ENCODE measurements around the gene NBPF6.
"Not testable (repeated sequence)": the region's sequence is repeated elsewhere in the genome, so short reads cannot be mapped to it uniquely, and the experiment has no call there.

NBPF6 gene

DNA sequence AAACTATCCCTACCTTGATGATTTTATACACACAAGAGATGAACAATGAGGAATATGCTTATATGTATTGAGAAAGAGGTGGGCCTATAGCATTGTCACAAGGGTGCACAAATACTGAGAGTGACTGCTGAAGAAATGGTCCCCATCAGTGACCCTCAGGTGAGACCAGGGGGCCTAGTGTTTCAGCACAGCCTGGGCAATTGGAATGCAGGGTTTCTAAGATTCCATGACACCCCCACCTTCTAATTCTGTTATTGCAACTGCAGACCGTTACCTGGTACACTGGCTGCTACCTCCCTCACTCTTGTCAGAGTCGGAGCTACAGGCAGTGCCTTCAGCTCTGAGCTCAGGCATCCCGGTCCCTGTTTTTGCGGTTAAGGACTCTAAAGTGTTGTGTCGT, at the start of gene NBPF6:
TSS of gene NBPF6 (plus strand) at position 301 of the 400 bp plus-strand sequence. CDS start 259 bp downstream, outside the sequence.
- DNase-seq = not testable (repeated sequence)

GRCh38 chr1:108411098-108411833, 38.9 kb upstream of the NBPF6 start:
- DNase-seq = not testable (repeated sequence)

GRCh38 chr1:108420129-108420528, 30.0 kb upstream of the NBPF6 start:
- DNase-seq = not testable (repeated sequence)

GRCh38 chr1:108421061-108421916, 28.9 kb upstream of the NBPF6 start:
- DNase-seq = not testable (repeated sequence)

GRCh38 chr1:108426877-108427276, 23.3 kb upstream of the NBPF6 start:
- not testable (repeated sequence) for DNase-seq

GRCh38 chr1:108432002-108432401, 18.1 kb upstream of the NBPF6 start:
- not testable (repeated sequence) for DNase-seq

- DNase-seq = not testable (repeated sequence)
Measured at GRCh38 chr1:108433404-108433803, 16.7 kb upstream of the NBPF6 start.

- not testable (repeated sequence) for DNase-seq
Measured at GRCh38 chr1:108438536-108438935, 11.6 kb upstream of the NBPF6 start.

- not testable (repeated sequence) for DNase-seq
Measured at GRCh38 chr1:108454521-108454920, 4.4 kb downstream of the NBPF6 start.

- DNase-seq = not testable (repeated sequence)
Measured at GRCh38 chr1:108458661-108459060, 8.5 kb downstream of the NBPF6 start.

DNA sequence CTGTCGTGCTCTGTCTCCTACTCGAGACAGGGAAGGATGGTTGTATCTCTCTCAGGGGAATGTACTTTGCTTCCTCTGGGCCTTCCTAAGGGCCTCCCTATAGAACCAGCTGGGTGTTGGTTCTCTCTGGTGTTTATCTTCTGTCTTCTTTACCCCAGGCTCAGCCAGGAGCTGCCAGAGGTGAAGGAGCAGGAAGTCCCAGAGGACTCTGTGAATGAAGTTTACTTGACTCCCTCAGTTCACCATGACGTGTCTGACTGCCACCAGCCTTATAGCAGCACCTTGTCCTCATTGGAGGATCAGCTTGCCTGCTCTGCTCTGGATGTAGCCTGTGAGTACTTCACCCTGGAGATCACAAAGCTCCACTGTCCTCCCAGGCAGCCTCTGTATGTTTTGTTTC, 11.6 kb downstream of the NBPF6 start:
- not testable (repeated sequence) for DNase-seq

- not testable (repeated sequence) for DNase-seq
Measured at GRCh38 chr1:108463962-108464361, 13.8 kb downstream of the NBPF6 start.

- not testable (repeated sequence) for DNase-seq
Measured at GRCh38 chr1:108466166-108466565, 16.0 kb downstream of the NBPF6 start.

DNA sequence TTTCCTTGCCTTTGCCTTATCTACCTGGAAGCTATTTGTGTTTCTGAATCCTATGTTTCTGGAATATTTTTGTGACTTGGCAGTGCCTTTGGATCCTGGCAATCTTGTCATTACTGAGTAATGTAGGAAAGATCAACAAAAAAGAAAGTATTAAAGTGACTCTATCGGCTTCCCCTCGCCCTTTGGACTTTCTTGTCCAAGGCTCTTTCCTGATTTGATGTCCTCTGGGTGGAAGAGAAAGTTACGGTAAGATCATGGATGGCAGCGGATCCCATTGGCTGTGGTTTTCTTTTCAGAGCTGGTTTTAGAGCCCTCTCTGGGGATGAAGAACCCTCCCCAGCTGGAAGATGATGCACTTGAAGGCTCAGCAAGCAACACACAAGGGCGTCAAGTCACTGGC, 17.0 kb downstream of the NBPF6 start:
- not testable (repeated sequence) for DNase-seq

- DNase-seq = not testable (repeated sequence)
Measured at GRCh38 chr1:108470750-108471149, 20.6 kb downstream of the NBPF6 start.

- not testable (repeated sequence) for DNase-seq
Measured at GRCh38 chr1:108474516-108474915, 24.4 kb downstream of the NBPF6 start.

DNA sequence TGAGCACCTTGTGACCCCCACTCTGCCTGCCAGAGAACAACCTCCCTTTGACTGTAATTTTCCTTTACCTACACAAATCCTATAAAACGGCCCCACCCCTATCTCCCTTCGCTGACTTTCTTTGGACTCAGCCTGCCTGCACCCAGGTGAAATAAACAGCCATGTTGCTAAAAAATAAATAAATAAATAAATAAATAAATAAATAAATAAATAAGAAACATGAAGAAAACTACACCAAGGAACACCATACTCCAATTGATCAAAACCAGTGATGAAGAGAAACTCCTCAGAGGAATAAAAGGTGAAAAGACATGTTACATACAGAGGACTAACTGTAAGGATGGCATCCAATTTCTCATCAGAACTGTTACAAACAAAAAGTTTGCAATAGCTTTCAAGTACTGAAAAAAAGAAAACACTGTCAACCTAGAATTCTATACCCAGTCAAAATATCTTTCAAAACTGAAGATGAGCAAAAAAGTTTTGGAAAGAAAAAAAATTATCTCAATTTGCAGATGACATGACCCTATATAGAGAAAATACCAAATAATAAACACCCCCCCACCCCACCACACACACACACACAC, 28.4 kb downstream of the NBPF6 start:
- DNase-seq = no peak

GRCh38 chr1:108482708-108483107, 32.6 kb downstream of the NBPF6 start:
- no peak for DNase-seq

DNA sequence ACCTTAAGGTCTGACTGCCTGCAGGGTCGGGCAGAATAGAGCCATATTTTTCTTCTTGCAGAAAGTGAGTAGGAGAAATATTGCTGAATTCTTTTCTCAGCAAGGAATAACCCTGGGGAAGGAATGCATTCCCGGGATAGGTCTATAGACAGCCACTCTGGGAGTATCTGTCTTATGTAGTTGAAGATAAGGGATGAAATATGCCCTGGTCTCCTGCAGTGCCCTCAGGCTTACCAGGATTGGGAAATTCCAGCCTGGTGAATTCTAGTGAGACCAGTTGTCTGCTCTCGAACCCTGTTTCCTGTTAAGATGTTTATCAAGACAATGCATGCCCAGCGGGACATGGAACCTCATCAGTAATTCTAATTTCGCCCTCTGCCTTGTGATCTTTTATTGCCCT, 35.8 kb downstream of the NBPF6 start:
- DNase-seq = not testable (repeated sequence)

GRCh38 chr1:108486707-108487106, 36.6 kb downstream of the NBPF6 start:
- not testable (repeated sequence) for DNase-seq

GRCh38 chr1:108495008-108495407, 44.9 kb downstream of the NBPF6 start:
- DNase-seq = not testable (repeated sequence)

GRCh38 chr1:108496856-108497255, 46.7 kb downstream of the NBPF6 start:
- DNase-seq = not testable (repeated sequence)

DNA sequence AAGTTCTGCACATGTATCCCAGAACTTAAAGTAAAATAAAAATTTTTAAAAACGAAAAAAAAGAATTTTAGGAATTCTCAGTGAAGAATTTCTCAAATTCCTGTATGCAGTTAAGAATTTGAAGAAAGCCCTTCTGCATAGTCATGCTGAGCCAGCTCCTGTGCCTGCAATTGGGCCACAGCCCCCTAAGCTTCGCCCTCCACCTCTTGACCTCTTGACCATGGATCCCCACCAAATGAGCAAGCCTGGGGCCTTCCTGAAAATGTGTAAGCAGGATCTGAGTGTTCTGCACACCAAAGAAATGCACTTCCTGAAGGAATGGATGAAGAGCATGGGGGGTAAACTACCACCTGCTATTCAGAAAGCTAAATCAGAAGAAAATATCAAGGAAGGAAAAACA, 52.0 kb downstream of the NBPF6 start:
- DNase-seq = no peak
